H9 (cell line): ENCODE results near the gene ERVV-1. TPM values are rescaled to one million over a fixed set of nuclear protein-coding genes. Genes with fewer than 3 reads are reported as not detected.
A peak's percentile ranks its signal among the peaks of the same experiment; 100 is the strongest.
"Not testable (repeated sequence)": the region's sequence is repeated elsewhere in the genome, so short reads cannot be mapped to it uniquely, and the experiment has no call there.

Source experiments
- DNase-seq: peaks from one replicate; pipeline ENCODE4 v3.0.0-alpha.2; 2017
- H2AFZ ChIP-seq: one replicate; pipeline ENCODE4 v1.6.1; 2013; ENCODE audit warnings: mild to moderate bottlenecking, low read length, control low read depth, moderate library complexity
- H2AK5ac ChIP-seq: 2 replicates; pipeline ENCODE4 v1.6.1; 2013; ENCODE audit warnings: low read length, control low read depth, mixed read lengths; ENCODE audit not compliant: insufficient read length
- H2BK120ac ChIP-seq: one replicate; pipeline ENCODE4 v1.6.1; 2013; ENCODE audit warnings: low read depth, mild to moderate bottlenecking, low read length, control low read depth, inconsistent platforms; ENCODE audit not compliant: poor library complexity, severe bottlenecking
- H2BK12ac ChIP-seq: 2 replicates; pipeline ENCODE4 v1.6.1; 2013; ENCODE audit warnings: low read length, control low read depth, mixed read lengths, low read depth; ENCODE audit not compliant: insufficient read length
- H2BK15ac ChIP-seq: 2 replicates; pipeline ENCODE4 v1.6.1; 2013; ENCODE audit warnings: low read depth, low read length, control low read depth
- H2BK20ac ChIP-seq: one replicate; pipeline ENCODE4 v1.6.1; 2013; ENCODE audit warnings: low read depth, mild to moderate bottlenecking, low read length, control low read depth, inconsistent platforms; ENCODE audit not compliant: poor library complexity, severe bottlenecking
- H2BK5ac ChIP-seq: 2 replicates; pipeline ENCODE4 v1.6.1; 2013; ENCODE audit warnings: low read length, control low read depth, mixed read lengths; ENCODE audit not compliant: insufficient read length
- H3K14ac ChIP-seq: 2 replicates; pipeline ENCODE4 v1.6.1; 2013; ENCODE audit warnings: low read length, control low read depth; ENCODE audit not compliant: insufficient read depth
- H3K18ac ChIP-seq: 2 replicates; pipeline ENCODE4 v1.6.1; 2013; ENCODE audit warnings: low read depth, mild to moderate bottlenecking, mixed read lengths, low read length, control low read depth; ENCODE audit not compliant: insufficient read length
- H3K23ac ChIP-seq: 2 replicates; pipeline ENCODE4 v1.6.1; 2013; ENCODE audit warnings: low read length, control low read depth, mixed read lengths, low read depth; ENCODE audit not compliant: insufficient read length
- H3K23me2 ChIP-seq: 2 replicates; pipeline ENCODE4 v1.6.1; 2013; ENCODE audit warnings: low read depth, mild to moderate bottlenecking, mixed read lengths, low read length, control low read depth; ENCODE audit not compliant: insufficient read length, poor library complexity, severe bottlenecking
- H3K27ac ChIP-seq: 2 replicates; pipeline ENCODE4 v1.5.1; 2013; ENCODE audit warnings: low read length, control low read depth, mixed read lengths, low read depth; ENCODE audit not compliant: insufficient read length
- H3K27me3 ChIP-seq: 2 replicates; pipeline ENCODE4 v1.6.1; 2013; ENCODE audit warnings: low read length, control low read depth, inconsistent platforms; ENCODE audit not compliant: insufficient read depth
- H3K4ac ChIP-seq: 2 replicates; pipeline ENCODE4 v1.6.1; 2013; ENCODE audit warnings: low read depth, mild to moderate bottlenecking, control low read depth, inconsistent platforms, low read length, moderate library complexity
- H3K4me1 ChIP-seq: 2 replicates; pipeline ENCODE4 v1.6.1; 2013; ENCODE audit warnings: low read length, control low read depth, inconsistent platforms; ENCODE audit not compliant: insufficient read depth
- H3K4me2 ChIP-seq: 2 replicates; pipeline ENCODE4 v1.6.1; 2013; ENCODE audit warnings: low read length, control low read depth, mixed read lengths; ENCODE audit not compliant: insufficient read length, insufficient read depth
- H3K56ac ChIP-seq: 2 replicates; pipeline ENCODE4 v1.6.1; 2013; ENCODE audit warnings: low read depth, mild to moderate bottlenecking, mixed read lengths, low read length, control low read depth; ENCODE audit not compliant: insufficient read length
- H3K79me1 ChIP-seq: 2 replicates; pipeline ENCODE4 v1.6.1; 2013; ENCODE audit warnings: low read depth, mild to moderate bottlenecking, moderate library complexity, low read length, control low read depth, inconsistent platforms; ENCODE audit not compliant: insufficient read depth, poor library complexity, severe bottlenecking
- H3K79me2 ChIP-seq: 2 replicates; pipeline ENCODE4 v1.6.1; 2013; ENCODE audit warnings: low read length, control low read depth, inconsistent platforms; ENCODE audit not compliant: insufficient read depth
- H3K9ac ChIP-seq: 2 replicates; pipeline ENCODE4 v1.6.1; 2013; ENCODE audit warnings: low read length, control low read depth, mixed read lengths; ENCODE audit not compliant: insufficient read length; ENCODE audit errors: extremely low read depth
- H3K9me3 ChIP-seq: one replicate; pipeline ENCODE4 v1.6.1; 2013; ENCODE audit warnings: low read depth, low read length, inconsistent platforms; ENCODE audit not compliant: control insufficient read depth
- H3T11ph ChIP-seq: one replicate; pipeline ENCODE4 v1.6.1; 2013; ENCODE audit warnings: mild to moderate bottlenecking, low read length, control low read depth, inconsistent platforms
- H4K20me1 ChIP-seq: one replicate; pipeline ENCODE4 v1.6.1; 2013; ENCODE audit not compliant: control insufficient read depth, insufficient read length, insufficient read depth
- H4K5ac ChIP-seq: 2 replicates; pipeline ENCODE4 v1.6.1; 2013; ENCODE audit warnings: low read depth, mild to moderate bottlenecking, mixed read lengths, low read length, control low read depth; ENCODE audit not compliant: insufficient read length
- H4K8ac ChIP-seq: replicated peaks from 2 replicates; pipeline ENCODE4 v1.6.1; 2013; ENCODE audit warnings: low read length, control low read depth, mixed read lengths, low read depth; ENCODE audit not compliant: insufficient read length
- H4K91ac ChIP-seq: 2 replicates; pipeline ENCODE4 v1.6.1; 2013; ENCODE audit warnings: low read depth, mild to moderate bottlenecking, moderate library complexity, mixed read lengths, low read length, control low read depth; ENCODE audit not compliant: insufficient read length
- H3K27ac Mint-ChIP-seq, 3 experiments: 2 replicates in 2 of 3; 3 replicates in 1 of 3; pipeline ENCODE4 v1.8.0; 2020 to 2021; ENCODE audit warnings: mixed read lengths in 3 of 3, mild to moderate bottlenecking in 1 of 3, moderate library complexity in 1 of 3
- H3K27me3 Mint-ChIP-seq: 2 replicates; pipeline ENCODE4 v1.8.0; 2021; ENCODE audit warnings: low read depth, mild to moderate bottlenecking, moderate library complexity, mixed read lengths
- H3K36me3 Mint-ChIP-seq, 3 experiments: 2 replicates in 2 of 3; 3 replicates in 1 of 3; pipeline ENCODE4 v1.8.0; 2020 to 2021; ENCODE audit warnings: low read depth in 3 of 3, mixed read lengths in 3 of 3; ENCODE audit not compliant: insufficient read depth in 1 of 3
- H3K4me1 Mint-ChIP-seq, 2 experiments: 2 replicates each; pipeline ENCODE4 v1.8.0; 2020; ENCODE audit warnings: mixed read lengths in 2 of 2
- H3K4me3 Mint-ChIP-seq, 2 experiments: 2 replicates in 1 of 2; 3 replicates in 1 of 2; pipeline ENCODE4 v1.8.0; 2020 to 2021; ENCODE audit warnings: mild to moderate bottlenecking in 2 of 2, mixed read lengths in 2 of 2, moderate library complexity in 1 of 2
- H3K9me3 Mint-ChIP-seq, 2 experiments: 2 replicates in 1 of 2; 3 replicates in 1 of 2; pipeline ENCODE4 v1.8.0; 2020; ENCODE audit warnings: mild to moderate bottlenecking in 2 of 2, mixed read lengths in 2 of 2, moderate library complexity in 1 of 2
- WGBS: extraction: QIAGEN DNeasy Blood & Tissue Kit; methylation state at CpG from one replicate; pipeline ENCODE4 v1.1.7; 2013; ENCODE audit warnings: missing lambda C conversion rate, low lambda C conversion rate, mixed read lengths; ENCODE audit not compliant: insufficient read length; ENCODE audit errors: extremely low coverage; 5-methylcytosine and 5-hydroxymethylcytosine counted together
- total RNA-seq: library from RNA; stranded (reverse); gene quantifications from 2 replicates; pipeline ENCODE4 v1.2.1, GENCODE V29; 2021
- TF ChIP-seq, protein P1 (sequence below): fragments of 200-600 bp; sonication (generic); conservative IDR thresholded peaks from 3 replicates; pipeline ENCODE4 v1.8.0; 2021; ENCODE audit warnings: antibody characterized with exemption, mild to moderate bottlenecking

ERVV-1 gene
- total RNA-seq, 1 experiment from 2014 or later = not detected

DNA sequence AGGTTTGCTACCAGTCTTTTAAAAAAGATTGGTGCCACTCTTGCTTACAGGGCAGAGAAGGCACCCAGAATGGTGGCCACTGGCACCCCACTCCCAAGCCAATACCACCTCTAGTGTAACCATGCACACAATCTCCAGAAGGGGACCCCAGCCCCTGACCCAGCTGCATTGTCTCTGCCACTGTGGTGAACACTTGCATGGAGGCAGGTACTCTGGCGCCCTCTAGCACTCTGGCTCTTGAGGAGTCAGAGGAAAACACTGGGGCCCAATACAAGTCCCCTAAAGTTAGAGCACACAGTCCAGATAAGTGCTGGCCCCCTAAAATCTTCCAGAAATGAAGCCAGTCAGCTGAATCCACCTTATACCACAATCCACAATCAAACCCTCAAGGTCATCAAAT is 6.0 kb downstream of the ERVV-1 start:
- Histone ChIP-seq H3K14ac (no peak overlapping the region; the same call in 1 of the 2 replicates), H2BK120ac (no peak overlapping the region), H3K56ac (no peak overlapping the region), H2BK15ac (no peak overlapping the region), H2AK5ac (no peak overlapping the region), H4K8ac (no peak overlapping the region), H3K9me3 (no peaks in the 10 kb centered on the region), H3K4me2 (no peak overlapping the region), H3K4ac (no peak overlapping the region), H4K91ac (no peak overlapping the region), H3K9ac (no peak overlapping the region), H2BK12ac (no peak overlapping the region), H3K18ac (no peak overlapping the region), H3K79me2 (no peaks in the 10 kb centered on the region), H3K23me2 (no peaks in the 10 kb centered on the region), H2BK20ac (no peak overlapping the region), H3K23ac (no peak overlapping the region), H4K5ac (no peak overlapping the region), H2BK5ac (no peak overlapping the region), H3K27ac (no peak overlapping the region), H4K20me1 (no peaks in the 10 kb centered on the region), H3T11ph (no peak overlapping the region), H3K4me1 (no peaks in the 10 kb centered on the region), H3K79me1 (no peaks in the 10 kb centered on the region), H3K27me3 (no peaks in the 10 kb centered on the region), H2AFZ (no peak overlapping the region)
- H3K27me3 Mint-ChIP-seq = peaks cover 6% of the 10 kb centered on the region; the same call in 1 of the 2 replicates
- peak; percentile 86 for DNase-seq
- TF ChIP-seq, protein P1, sequence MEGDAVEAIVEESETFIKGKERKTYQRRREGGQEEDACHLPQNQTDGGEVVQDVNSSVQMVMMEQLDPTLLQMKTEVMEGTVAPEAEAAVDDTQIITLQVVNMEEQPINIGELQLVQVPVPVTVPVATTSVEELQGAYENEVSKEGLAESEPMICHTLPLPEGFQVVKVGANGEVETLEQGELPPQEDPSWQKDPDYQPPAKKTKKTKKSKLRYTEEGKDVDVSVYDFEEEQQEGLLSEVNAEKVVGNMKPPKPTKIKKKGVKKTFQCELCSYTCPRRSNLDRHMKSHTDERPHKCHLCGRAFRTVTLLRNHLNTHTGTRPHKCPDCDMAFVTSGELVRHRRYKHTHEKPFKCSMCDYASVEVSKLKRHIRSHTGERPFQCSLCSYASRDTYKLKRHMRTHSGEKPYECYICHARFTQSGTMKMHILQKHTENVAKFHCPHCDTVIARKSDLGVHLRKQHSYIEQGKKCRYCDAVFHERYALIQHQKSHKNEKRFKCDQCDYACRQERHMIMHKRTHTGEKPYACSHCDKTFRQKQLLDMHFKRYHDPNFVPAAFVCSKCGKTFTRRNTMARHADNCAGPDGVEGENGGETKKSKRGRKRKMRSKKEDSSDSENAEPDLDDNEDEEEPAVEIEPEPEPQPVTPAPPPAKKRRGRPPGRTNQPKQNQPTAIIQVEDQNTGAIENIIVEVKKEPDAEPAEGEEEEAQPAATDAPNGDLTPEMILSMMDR = peak; percentile 83
- H3K27ac Mint-ChIP-seq = no peak overlapping the region
- no CpG with 5 or more reads among the region's 1 CpG for WGBS
- no peak overlapping the region for H3K4me3 Mint-ChIP-seq
- H3K9me3 Mint-ChIP-seq = peaks cover 3 to 5% of the 10 kb centered on the region in 2 experiments; a peak in 4 of 5 replicates
- H3K36me3 Mint-ChIP-seq = no peaks in the 10 kb centered on the region; a peak in 1 of 7 replicates
- H3K4me1 Mint-ChIP-seq = peaks cover 5 to 8% of the 10 kb centered on the region in 2 experiments

GRCh38 chr19:53028306-53028705 is 14.6 kb downstream of the ERVV-1 start:
- not testable (repeated sequence) for H4K5ac ChIP-seq, H3K27ac ChIP-seq, H2AFZ ChIP-seq, H2BK120ac ChIP-seq, H3K14ac ChIP-seq, H3K27me3 ChIP-seq, H3K9ac ChIP-seq, H3K23me2 ChIP-seq, H2BK20ac ChIP-seq, H3K79me2 ChIP-seq, H2BK15ac ChIP-seq, H2BK5ac ChIP-seq, H3K27me3 Mint-ChIP-seq, H4K20me1 ChIP-seq, H3K4ac ChIP-seq, H3K36me3 Mint-ChIP-seq, H3K4me3 Mint-ChIP-seq, H3T11ph ChIP-seq, H3K18ac ChIP-seq, H3K4me2 ChIP-seq, H3K9me3 Mint-ChIP-seq, H4K8ac ChIP-seq, H2AK5ac ChIP-seq, H3K79me1 ChIP-seq, H4K91ac ChIP-seq, H3K56ac ChIP-seq, H3K4me1 ChIP-seq, H3K9me3 ChIP-seq, H3K23ac ChIP-seq, DNase-seq, H2BK12ac ChIP-seq
- WGBS = no CpG with 5 or more reads among the region's 7 CpGs
- H3K4me1 Mint-ChIP-seq = peaks cover 15 to 20% of the 10 kb centered on the region in 2 experiments
- H3K27ac Mint-ChIP-seq = peak overlapping the region in 2 of 3 experiments; percentile 78 to 86; a peak in 4 of 7 replicates
